Transverse colon (tissue), 4 donors: ENCODE results near the gene ARHGAP11A. TPM values are rescaled to one million over a fixed set of nuclear protein-coding genes. Genes with fewer than 3 reads are reported as not detected.
"Not testable (repeated sequence)": the region's sequence is repeated elsewhere in the genome, so short reads cannot be mapped to it uniquely, and the experiment has no call there.

Experiments
- DNase-seq: peaks from one replicate; pipeline ENCODE4 v3.0.0-alpha.2; 2019
- H3K27ac ChIP-seq, 4 donors: fragments of 200-600 bp; sonication (generic); 2 replicates each; pipeline ENCODE4 v1.5.1; 2016 to 2018; ENCODE audit warnings: inconsistent platforms in 4 of 4
- H3K27me3 ChIP-seq: fragments of 200-600 bp; sonication (generic); 2 replicates; pipeline ENCODE4 v1.5.1; 2017; ENCODE audit warnings: inconsistent platforms
- H3K36me3 ChIP-seq, 4 donors: fragments of 200-600 bp; sonication (generic); 2 replicates each; pipeline ENCODE4 v1.5.1; 2017 to 2019; ENCODE audit warnings: inconsistent platforms in 4 of 4
- H3K4me1 ChIP-seq, 4 donors: fragments of 200-600 bp; sonication (generic); 2 replicates each; pipeline ENCODE4 v1.5.1; 2017 to 2020; ENCODE audit warnings: inconsistent platforms in 4 of 4
- H3K4me3 ChIP-seq, 4 donors: fragments of 200-600 bp; sonication (generic); 1 replicate in 1 of 4; 2 replicates in 3 of 4; pipeline versions ENCODE4 v1.5.1 to v1.6.1; 2017 to 2019; ENCODE audit warnings: inconsistent platforms in 4 of 4
- H3K9me3 ChIP-seq, 2 donors: fragments of 200-600 bp; sonication (generic); 2 replicates each; pipeline ENCODE4 v1.5.1; 2017 to 2019; ENCODE audit warnings: inconsistent platforms in 2 of 2
- CTCF ChIP-seq, 5 experiments: fragments of 200-600 bp in 3 of 5; fragments of 450-650 bp in 2 of 5; sonication (generic) in 3 of 5; IDR thresholded peaks; 1 replicate in 2 of 5; 2 replicates in 3 of 5; pipeline ENCODE4 v1.5.1; 2016 to 2017; ENCODE audit warnings: antibody characterized with exemption in 5 of 5, inconsistent platforms in 3 of 5, mild to moderate bottlenecking in 2 of 5, moderate library complexity in 1 of 5
- EP300 ChIP-seq: sonication (generic); formaldehyde crosslinking; IDR thresholded peaks from one replicate; pipeline ENCODE4 v1.6.1; 2017; ENCODE audit warnings: antibody characterized with exemption, low read depth
- POLR2A ChIP-seq: fragments of 450-650 bp; IDR thresholded peaks from one replicate; pipeline ENCODE4 v1.6.1; 2016; ENCODE audit warnings: antibody characterized with exemption, mild to moderate bottlenecking, moderate library complexity
- POLR2AphosphoS5 ChIP-seq, 3 donors: sonication (generic); formaldehyde crosslinking; IDR thresholded peaks; one replicate each; pipeline ENCODE4 v1.6.1; 2016; ENCODE audit warnings: antibody characterized with exemption in 3 of 3
- WGBS, 2 donors: methylation state at CpG; one replicate each; pipeline ENCODE4 v1.1.5; 2018; ENCODE audit warnings: low coverage in 1 of 2; 5-methylcytosine and 5-hydroxymethylcytosine counted together
- in situ Hi-C, 4 donors: fragments of 200-750 bp; cut with MboI; loops; one replicate each; pipeline versions ENCODE4 v1.15.0 to v1.15.1; 2017; ENCODE audit warnings: low sequenced_read_pairs in 3 of 4, low pct_ligation_motif_present in 1 of 4, low pct_unique_long_range_greater_than_20kb in 1 of 4
- intact Hi-C: fragments of 100-400 bp; cut with DNase I; formaldehyde crosslinking; loops from one replicate; pipeline ENCODE4 v1.15.1; 2023; ENCODE audit warnings: low total_unique reads
- total RNA-seq, 4 donors: library from RNA; depleted of rRNA; stranded (reverse); fragments of >200 nt; gene quantifications; one replicate each; pipeline ENCODE4 v1.1.0, GENCODE V29; 2016

Gene ARHGAP11A
- total RNA-seq, 4 donors from 2014 or later, result 0.75 to 7.4 (median 2.2) TPM

DNA sequence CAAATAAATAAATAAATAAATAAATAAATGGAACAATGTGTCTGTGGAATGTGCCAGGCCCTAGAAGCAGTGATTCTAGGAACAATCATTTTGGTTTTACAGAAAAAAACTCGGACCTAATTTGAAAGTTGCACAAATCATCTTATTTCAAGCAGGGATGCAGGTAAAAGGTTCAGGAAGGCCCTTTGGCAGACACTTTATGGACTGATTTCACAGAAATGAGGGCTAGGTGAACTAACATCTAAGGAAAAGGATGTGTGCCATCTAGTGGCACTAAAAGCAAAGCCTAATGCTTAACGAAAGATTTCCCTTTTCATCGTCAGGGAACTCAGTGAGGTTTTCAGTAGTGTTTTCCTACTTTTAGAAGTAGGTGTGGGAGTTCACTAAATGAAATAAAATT is 4.6 kb upstream of the ARHGAP11A start:
- H3K4me1 ChIP-seq, H3K36me3 ChIP-seq, H3K27me3 ChIP-seq, in situ Hi-C loops, intact Hi-C loops, H3K4me3 ChIP-seq, DNase-seq, H3K27ac ChIP-seq, H3K9me3 ChIP-seq: not testable (repeated sequence)
- 0% methylated on average over 1 of the region's 3 CpGs; no CpG with 5 or more reads in 1 of the 2 donors for WGBS, 2 donors
- TF ChIP-seq CTCF (IDR thresholded peaks at IDR 0.05), result peak in 3 of 5 experiments; percentile 24 to 31 (median 27)

- 4% methylated on average over 11 of the region's 16 CpGs; no CpG with 5 or more reads in 1 of the 2 donors for WGBS, 2 donors
- H3K9me3 ChIP-seq, in situ Hi-C loops, H3K4me1 ChIP-seq, H3K27me3 ChIP-seq, intact Hi-C loops, H3K36me3 ChIP-seq: not testable (repeated sequence)
- Histone ChIP-seq H3K27ac (peak overlapping the region; percentile 77 to 85 (median 81)), H3K4me3 (peak overlapping the region in 3 of 4 donors; percentile 40 to 84 (median 55))
- peak; percentile 65 for DNase-seq
These were observed 623 bp upstream of the ARHGAP11A start for GRCh38 chr15:32614712-32615050.

- Histone ChIP-seq H3K27ac (peak overlapping the region; percentile 77 to 85 (median 81)), H3K4me3 (peak overlapping the region; percentile 40 to 84 (median 52))
- H3K27me3 ChIP-seq, DNase-seq, H3K9me3 ChIP-seq, H3K4me1 ChIP-seq, H3K36me3 ChIP-seq, in situ Hi-C loops, intact Hi-C loops: not testable (repeated sequence)
- 0 to 1% methylated on average over 4 to 21 of the region's 24 CpGs for WGBS, 2 donors
These were observed 645 bp downstream of the ARHGAP11A start for GRCh38 chr15:32615871-32616426.

- DNase-seq, result no peak
- in situ Hi-C loops, result no loop called here
- Histone ChIP-seq H3K4me1 (peaks cover 0 to 2% (median 0%) of the 10 kb centered on the region in 4 donors), H3K9me3 (no peaks in the 10 kb centered on the region), H3K36me3 (peaks cover 0 to 2% (median 0%) of the 10 kb centered on the region in 4 donors), H3K4me3 (no peak overlapping the region), H3K27me3 (peaks cover under 1% of the 10 kb centered on the region), H3K27ac (no peak overlapping the region)
- TF ChIP-seq EP300 (no peak), CTCF (IDR thresholded peaks at IDR 0.05) (no peak), POLR2AphosphoS5 (IDR thresholded peaks at IDR 0.05) (no peak), POLR2A (no peak)
- intact Hi-C loops, result no loop called here
- 88 to 89% methylated on average over 3 of the region's 3 CpGs for WGBS, 2 donors
These were observed 21.1 kb downstream of the ARHGAP11A start for GRCh38 chr15:32636410-32636809.

- no peak overlapping the region for H3K27ac ChIP-seq
- H3K4me3 ChIP-seq, result no peak overlapping the region
- H3K36me3 ChIP-seq, result peaks cover 0 to 2% (median 0%) of the 10 kb centered on the region in 4 donors
- no peak for TF ChIP-seq CTCF (IDR thresholded peaks at IDR 0.05)
- no peak for TF ChIP-seq POLR2A
- no peak for TF ChIP-seq EP300
- no peak for TF ChIP-seq POLR2AphosphoS5 (IDR thresholded peaks at IDR 0.05)
- peaks cover 0 to 8% (median 0%) of the 10 kb centered on the region in 4 donors for H3K4me1 ChIP-seq
- no peaks in the 10 kb centered on the region for H3K9me3 ChIP-seq
- intact Hi-C loops (no loop called here), in situ Hi-C loops (no loop called here)
- DNase-seq, result no peak
- 86 to 93% methylated on average over 8 of the region's 8 CpGs for WGBS, 2 donors
- peaks cover 6% of the 10 kb centered on the region for H3K27me3 ChIP-seq
These were observed 21.7 kb downstream of the ARHGAP11A start for GRCh38 chr15:32636908-32637567.
